GM18508 (cell line): ENCODE measurements around the gene PAQR7.

Experiments
- ATAC-seq: cut with Tn5 transposase; IDR thresholded peaks from one replicate; pipeline ENCODE4 v1.9.1; 2021; ENCODE audit warnings: moderate number of reproducible peaks; ENCODE audit not compliant: insufficient read depth, unreplicated experiment

The PAQR7 gene

DNA sequence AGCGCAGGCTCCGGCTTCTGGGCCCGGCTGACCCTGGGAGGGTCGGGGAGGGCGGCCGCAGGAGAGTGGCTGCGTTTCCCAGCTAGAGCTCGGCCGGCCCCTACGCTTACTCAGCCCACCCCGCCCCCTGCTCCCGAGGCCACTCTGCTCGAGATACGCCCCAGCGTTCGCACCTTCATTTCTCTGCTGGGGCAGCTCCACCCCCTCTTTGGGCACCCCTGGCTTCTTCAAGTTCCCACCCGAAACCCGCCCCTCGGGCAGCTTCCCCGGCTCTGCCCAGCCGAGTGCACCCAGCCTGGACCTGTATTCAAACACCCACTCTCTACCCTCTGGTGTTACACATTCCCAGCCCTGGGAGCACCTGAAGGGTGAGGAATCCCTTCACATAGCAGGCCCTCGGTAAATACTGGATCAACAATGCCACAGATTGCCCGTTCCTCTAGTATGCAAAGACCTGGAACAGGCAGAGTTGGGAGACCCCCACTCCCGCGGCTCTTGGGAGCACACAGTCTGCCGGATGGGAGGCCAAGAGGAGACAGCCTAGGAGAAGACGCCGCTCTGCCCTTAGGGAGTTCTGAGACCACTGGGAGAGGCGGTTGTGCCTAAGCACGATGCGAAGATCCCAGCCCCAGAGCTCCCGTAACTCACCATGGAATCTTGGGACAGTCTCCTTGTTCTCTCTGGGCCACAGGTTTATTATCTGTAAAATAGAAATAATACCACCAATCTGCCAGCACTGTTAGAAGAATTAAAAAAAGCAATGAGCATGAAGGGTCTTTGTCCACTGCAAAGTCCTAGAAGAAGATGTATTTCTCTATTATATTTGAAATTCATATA, 566 bp upstream of the PAQR7 start:
- no peak for ATAC-seq

DNA sequence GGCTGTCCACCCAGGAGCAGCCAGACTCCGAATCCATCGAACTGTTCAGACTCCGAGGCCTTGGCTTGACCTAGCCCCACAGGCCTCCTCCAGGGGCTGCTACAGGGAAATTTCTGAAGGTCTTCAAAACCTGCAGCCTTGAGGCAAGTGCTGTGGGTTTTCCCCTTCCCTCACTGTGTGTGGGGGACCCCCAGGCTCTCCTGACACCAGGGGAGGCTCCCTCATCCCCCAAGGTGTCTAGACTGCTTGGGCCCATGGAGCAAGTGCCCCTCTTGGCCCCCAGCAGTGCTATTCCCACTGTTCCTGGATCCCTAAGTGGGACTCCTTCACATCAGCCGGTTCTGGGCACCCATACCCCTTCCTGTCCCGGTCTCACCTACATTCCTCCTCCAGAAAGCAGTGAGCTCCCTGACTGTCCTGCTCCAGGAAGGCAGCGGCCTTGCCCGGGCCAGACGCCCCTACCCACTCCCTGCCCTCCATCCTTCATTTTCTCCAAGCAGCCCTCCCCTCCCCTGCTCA, 814 bp downstream of the PAQR7 start:
- no peak for ATAC-seq

DNA sequence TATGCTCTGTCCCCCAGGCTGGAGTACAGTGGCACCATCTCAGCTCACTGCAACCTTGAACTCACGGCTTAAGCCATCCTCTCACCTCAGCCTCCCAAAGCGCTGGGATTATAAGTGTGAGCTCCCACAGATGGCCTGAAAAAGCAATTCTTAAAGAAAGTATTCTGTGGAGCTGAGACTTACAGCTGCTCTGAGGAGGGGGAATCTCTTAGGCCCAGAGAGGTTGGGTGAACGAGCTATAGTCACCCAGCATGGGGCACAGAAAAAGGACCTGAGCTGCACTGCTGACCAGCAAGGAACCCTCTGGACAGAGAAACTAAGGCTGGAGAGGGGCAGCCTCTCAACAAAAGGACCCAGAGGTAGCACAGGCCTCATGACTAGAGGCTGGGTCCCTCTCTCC, 1.3 kb downstream of the PAQR7 start:
- ATAC-seq = no peak

DNA sequence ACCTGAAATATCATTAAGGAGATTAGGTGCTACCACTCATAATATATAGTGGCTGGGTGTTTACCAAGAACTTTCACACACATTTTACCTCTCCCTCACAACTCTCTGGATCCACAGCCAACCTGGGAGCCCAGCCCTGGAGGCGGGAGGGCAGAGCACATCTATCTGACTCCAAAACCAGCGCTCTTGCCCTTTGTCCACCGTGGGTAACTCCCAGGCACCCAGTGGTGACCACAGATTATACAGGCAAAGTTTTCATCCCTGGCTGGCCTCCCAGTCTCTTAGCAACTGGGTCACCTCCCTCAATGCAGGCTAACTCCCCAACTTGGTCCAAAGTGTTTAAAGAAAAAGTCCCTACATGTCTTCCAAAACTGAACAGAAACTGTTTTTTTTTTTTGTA, 2.4 kb downstream of the PAQR7 start:
- ATAC-seq = no peak

DNA sequence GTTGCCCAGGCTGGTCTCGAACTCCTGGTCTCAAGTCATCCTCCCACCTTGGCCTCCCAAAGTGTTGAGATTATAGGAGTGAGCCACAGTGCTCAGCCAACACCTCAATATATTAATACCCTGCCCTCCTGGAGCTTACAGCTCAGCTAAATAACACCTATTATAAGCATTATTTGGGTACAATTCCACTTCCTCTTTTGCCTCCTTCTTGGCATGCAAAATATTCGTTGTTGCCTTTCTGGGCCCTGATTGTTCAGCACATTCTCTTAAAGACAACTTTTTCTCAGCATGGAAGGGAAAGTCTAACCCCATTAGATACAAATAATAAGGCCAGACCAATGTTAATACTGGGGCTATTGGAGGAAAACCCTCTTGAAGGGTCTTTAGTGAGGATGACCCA, 2.8 kb downstream of the PAQR7 start:
- ATAC-seq = no peak

DNA sequence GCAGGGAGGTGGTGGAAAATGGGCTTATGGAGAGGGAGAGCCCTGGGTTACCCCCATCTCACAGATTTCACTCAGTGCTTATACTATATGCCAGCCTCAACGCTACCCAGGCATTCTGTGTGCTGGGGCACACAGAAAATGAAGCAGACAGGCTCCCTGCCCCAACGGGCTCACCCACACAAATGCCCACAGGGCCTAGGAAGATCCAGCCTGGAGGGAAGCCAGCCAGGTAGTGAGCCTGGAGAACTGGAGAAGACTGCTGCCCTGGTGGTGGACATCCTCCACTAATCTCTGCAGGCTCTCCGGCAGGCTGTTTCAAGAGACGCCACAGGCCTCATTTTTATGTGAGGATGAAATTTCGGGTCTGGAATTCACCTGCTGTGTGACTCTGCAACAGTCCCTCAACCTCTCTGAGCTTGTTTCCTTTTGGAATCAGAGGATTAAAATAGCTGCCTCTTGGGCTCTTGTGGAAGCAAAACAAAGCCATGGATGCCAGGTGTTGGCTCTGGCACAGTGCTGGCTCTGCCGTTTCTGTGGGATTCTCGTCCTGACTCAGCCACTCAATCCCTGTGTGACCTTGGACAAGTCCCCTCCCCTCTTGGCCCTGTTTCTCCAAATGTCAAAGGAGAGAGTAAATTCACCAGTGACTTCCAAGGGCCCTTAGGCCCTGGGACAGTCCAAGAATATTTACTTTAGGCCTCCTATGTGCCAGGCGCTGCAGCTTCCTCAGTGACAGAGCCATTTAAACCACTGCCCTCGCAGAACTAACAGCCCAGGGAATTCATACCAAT, 3.6 kb downstream of the PAQR7 start:
- ATAC-seq = no peak

DNA sequence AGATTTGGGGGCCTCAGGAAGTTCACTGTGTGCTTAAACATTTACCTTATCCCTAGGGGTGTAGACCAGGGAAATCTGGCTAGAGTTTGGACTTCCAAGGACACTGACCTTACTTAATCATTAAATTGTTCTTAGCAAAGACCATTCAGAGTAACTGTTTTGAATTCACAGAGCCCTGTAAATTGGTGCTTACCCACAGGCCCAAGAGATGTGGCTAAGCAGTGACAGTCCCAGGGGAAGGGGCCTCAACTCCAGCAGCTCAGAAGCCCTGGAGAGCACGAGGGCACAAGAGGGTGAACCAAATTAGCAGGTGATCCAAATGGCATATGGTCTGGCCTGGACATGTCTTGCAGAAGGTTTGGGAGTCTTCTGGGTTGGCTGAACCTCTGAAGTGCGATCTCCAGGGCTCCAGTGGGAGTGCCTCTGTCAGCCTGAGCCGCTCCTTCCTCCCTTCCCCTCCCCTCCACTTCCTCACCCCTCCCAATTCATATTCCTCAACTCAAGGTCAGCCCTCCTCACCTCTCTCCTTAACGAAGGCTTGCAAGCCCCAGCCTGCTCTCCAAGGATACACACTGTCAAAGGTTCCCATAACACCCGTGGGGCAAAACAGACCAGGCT, 4.3 kb downstream of the PAQR7 start:
- no peak for ATAC-seq

DNA sequence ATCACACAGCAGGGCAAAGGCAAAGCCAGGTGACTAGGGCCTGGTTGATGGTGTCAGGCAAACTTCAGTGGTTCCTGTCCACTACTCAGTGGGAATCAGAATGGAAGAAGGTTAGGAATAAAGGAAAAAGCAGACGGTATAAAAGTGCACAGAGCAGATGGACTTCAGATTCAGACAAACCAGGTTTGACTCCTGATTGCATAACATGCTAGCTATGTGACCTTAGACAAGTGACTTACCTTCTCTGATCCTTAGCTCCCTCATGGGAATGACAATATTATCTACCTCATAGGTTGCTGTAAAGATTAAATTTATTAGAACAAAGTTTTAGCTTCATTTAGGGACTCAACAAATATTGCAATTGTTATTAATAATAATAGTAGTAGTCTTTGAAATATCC, 4.9 kb downstream of the PAQR7 start:
- ATAC-seq = no peak

DNA sequence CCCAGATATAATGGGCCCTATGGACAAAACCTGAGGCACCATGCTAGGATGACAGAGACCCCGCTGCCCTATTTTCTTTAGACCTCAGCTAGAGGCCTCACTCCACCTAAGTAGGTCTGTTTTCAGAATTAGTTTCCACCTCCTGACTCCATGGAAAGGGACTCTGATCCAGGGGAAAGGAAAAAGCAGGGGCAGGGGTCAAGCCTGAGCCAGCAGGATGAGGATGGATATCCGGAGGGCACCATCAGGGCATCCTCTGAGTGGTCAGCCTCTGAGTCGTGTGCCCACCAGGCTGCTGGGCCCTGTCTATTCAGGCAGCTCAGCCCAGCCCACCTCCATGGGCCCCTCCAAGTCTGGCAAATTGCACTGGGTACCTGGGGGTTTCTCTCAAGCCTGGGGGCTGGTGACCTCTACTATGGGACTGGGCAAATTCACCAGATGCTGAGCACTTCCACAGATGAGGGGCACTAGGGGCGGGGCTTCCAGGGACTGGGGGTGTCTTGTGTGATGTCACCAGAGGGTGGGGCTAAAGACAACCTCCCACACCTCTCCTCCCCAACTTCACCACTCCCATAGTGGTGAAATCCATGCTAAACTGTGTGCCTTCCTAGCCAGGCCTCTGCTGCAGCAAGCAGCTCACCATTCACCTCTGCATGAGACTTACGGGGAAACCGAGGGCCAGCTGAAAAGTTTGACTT, 5.5 kb downstream of the PAQR7 start:
- no peak for ATAC-seq

DNA sequence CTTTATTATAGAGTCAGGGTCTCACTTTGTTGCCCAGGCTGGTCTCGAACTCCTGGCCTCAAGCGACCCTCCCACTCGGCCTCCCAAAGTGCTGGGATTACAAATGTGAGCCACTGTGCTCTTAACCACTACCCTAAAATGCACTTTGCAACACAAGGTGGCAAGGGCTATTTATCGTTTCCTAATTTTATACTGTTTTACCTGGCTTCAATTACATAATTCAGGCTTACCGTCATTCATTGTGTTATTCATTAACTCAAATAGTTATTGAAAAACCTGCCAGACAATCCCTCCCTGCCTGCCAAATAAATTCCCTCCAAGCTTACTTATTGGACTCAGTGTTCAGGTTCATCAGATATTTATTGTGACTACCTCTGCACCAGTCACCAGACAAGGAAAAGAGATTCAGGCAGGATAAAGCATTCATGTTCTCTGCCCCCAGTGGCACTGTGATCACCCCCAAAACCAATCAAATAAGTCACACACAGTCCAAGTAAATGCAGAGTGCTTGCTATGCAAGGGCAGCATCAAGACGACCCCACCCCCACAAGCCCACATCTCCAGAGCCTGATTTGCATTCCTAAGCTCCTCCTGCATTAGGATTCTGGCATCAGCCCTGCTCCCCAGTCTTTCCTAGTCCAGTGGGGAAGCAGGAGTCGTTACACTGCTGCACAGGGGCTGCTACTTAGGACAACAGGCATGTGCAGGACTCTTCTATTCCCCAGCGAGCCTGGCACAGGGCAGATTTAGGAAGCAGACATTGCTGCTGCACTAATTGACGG, 8.1 kb downstream of the PAQR7 start:
- no peak for ATAC-seq

DNA sequence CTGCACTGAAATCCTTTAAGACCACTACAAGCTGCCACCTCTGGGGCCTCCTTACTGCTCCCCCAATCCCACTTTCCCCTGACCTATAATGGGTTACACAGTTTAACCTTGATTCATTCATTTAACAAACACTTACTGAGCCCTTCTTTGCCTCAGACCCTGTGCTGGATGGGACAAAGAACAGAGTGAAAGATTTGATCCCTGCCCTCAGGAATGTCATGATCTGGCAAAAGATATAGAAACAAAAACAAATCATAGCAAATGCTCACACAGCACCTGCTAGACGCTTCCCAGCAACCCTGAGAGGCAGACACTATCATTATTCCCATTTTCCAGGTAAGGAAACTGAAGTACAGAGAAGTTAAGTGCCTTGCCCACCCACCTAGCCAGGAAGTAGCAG, 9.2 kb downstream of the PAQR7 start:
- ATAC-seq = no peak

DNA sequence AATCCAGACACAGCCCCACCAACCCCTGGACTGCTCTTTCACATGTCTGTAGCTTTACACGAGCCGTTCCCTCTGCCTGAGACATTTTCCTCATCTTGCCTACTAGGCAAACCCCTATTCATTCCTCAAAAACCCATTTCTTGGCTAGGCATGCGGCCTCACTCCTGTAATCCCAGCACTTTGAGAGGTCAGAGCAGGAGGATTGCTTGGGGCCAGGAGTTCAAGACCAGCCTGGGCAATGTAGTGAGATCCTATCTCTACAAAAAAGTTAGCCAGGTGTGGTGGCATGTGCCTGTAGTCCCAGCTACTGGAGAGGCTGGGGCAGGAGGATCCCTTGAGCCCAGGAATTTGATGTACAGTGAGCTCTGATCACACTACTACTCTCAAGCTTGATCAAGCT, 11.1 kb downstream of the PAQR7 start:
- no peak for ATAC-seq

DNA sequence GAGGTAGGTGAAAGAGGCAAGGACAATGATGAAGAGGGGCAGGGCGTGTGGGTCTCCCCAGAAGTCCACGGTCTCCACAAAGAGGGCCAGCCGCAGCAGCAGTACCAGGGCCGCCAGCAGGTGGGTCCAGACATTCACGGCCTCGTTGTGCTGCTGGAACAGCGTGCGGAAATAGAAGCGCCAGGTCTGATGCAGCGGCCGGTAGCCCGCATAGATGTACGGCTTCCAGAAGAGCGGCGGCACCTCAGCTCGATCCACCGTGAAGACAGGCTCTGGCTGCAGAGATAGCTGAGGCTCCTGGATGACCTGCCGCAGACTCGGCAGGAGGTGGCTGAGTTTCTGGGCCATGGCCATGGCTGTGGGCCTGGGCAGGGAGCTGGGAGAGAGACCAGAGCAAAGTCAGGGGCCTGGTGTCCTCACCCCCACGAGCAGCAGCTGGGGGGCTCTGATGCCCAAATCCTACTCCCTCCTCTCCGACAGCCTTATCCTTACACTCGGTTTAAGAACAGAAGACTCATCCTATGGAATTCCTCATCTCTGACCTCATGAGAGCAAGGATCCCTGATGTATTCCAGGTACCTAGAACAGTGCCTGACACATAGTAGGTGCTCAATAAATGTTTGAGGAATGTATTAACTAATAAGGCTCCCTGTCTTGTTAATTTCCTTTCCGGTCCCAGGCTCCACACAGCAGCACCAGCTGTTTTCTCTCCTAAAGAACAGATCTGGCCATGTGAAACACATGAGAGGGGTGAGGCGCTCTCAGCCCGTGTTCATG, 11.8 kb downstream of the PAQR7 start:
- no peak for ATAC-seq

DNA sequence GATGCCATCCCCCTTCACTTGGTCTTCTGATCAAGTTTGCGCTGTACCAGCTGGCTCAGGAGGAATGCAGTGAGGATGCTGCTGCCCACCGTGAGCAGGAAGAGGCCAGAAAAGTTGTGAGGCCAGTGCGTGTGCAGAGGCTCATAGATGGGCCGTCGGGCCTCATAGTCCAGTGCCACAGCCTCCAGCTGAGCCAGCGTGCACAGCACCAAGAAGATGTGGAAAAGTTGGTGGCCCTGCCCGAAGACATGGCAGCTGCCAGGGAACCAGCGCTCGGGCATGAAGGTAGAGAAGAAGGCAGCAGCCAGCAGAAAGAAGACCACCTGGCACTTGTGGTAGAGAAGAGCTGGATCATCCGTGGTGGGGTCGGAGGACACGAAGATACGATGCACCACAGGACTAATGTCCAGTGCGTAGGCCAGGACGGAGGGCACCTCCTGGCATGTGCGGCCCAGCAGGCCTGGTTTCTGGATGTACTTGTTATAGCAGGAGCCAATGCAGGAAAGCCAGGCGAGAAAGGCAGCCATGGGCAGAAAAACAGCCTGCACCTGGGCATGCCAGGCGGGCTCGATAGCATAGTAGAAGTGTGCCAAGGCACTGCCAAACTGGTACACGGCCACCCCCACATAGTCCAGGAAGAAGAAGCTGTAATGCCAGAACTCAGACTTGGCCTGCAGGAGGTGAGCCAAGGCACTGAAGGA, 12.6 kb downstream of the PAQR7 start:
- no peak for ATAC-seq

DNA sequence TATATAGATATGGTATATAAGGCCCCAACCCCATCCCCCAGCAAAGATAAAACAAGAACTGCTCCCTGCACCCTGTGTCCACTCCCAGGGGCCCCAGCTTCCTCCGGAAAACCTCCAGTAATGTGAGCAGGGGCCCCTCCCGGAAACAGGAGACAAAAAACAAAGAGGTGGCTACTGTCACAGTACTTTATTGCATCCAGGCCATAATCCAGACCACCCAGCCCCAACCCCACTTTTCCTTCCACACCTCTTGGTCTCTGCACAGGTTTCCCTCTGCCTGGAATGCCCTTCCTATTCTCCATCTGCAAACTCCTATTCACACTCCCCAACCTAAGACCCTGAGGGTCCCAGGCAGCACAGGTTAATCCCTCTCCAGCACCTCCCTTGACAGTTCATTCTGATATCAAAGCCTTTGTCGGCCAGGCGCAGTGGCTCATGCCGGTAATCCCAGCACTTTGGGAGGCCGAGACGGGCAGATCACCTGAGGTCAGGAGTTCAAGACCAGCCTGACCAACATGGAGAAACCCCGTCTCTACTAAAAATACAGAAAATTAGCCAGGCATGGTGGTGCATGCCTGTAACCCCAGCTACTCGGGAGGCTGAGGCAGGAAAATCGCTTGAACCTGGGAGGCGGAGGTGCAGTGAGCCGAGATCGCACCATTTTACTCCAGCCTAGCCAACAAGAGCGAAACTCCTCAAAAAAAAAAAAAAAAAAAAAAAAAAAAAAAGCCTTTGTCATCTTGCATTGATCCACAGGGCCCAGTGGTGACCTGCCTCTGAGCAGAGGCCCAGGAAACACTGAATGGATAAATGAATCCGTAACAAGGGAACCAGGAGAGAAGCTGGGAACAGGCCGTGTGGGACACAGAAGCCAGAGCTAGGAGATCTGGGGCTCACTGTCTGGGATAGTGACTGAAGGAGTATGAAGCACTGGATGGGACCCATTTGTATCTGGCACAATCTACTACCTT, 13.9 kb downstream of the PAQR7 start:
- no peak for ATAC-seq

DNA sequence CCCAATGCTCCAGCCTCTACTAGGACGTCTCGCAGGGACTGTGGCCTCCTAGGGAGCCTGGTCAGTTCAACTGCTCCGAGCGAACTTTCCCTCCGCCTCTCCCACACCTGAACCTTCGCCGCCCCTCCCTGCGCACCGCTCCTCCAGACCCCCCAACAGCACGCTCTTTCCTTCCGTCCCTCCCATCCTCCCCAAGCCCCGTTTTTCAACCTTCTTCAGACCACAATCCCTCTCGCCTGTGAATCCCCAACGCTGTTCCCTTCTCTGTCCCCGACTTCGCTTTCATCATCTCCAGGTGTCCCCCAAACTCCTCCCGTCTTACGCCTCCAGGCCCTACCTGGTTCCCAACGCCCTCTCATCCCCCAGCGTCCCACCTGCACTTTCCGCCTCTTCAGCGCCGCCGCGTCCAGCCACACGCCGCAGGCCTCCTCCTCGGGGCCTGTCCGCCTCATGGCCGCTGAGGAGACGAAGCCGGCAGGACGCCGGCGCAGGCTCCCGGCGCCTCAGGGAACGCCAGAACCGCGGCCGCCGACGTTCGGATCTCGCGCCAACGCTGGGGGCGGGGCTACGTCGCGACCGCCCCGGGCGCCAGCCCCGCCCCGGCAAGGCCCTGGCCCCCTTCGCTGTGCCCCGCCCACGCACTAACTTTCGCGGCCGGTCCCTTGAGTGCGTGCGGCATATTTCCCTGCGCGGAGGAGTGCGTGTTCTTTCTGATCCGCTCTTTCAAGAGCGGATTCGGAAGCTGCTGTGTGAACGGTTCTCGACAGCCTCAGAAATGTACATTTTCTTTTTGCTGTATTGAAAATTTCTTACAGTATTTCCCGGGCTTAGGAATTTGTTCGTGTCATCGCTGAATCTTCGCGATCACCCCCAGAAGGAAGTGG, 16.4 kb downstream of the PAQR7 start, which contains the start of gene AUNIP:
AUNIP (minus strand) TSS at position 552 of the 884 bp plus-strand sequence; CDS start at position 452, 100 bp downstream.
- no peak for ATAC-seq
